ENCODE measurements around the gene IL10RA. TPM values are rescaled to one million over a fixed set of nuclear protein-coding genes. Genes with fewer than 3 reads are reported as not detected.
A peak's percentile ranks its signal among the peaks of the same experiment; 100 is the strongest.

Gene IL10RA
- total and polyA plus RNA-seq, 9 of the 15 experiments (the other 6 are each of a cell fraction or from before 2014, with no cell fraction given) = 0.17 to 17.3 (median 2.9) TPM

DNA sequence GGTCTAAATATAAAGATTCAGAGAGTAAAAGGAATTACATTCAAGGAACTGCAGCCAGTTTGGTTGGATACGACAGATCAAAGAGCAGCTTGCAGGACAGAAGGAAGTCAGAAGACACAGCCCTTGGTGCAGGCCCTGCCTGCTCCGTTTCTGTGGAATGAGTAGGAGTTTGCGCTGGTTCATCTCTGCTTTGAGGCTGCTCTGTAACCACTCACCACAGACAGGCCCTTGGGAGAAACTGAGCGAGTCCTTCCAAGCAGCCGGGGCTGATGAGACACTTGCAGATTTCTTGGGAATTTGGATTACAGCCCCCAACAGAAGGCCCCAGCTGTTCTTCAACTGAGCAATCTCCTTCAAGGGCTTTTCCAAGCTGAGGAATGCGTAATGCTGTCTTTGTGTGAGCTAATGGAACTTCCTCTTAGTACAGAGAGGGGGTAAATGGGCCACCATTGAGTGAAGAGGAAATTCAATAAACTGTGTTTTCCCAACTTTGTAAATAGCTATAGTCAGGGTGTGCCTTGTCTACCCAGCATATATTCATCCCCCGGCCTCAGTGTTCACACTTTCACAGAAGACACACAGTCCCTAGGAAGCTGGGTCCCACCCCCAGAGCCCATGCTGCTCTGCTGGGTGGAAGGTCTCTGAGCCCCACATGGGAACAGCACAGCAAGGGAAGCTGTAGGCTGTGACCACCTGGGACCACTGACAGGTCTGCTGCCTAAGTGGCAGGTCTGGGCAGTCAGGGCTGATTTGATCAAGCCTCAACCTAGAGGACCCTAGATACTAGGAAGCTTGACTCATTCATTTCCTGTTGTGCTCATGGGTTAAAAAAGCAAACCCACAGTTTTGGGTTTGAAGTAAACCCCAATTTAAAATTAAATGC, 16.6 kb downstream of the IL10RA start (continued):
- TF ChIP-seq, protein P1, sequence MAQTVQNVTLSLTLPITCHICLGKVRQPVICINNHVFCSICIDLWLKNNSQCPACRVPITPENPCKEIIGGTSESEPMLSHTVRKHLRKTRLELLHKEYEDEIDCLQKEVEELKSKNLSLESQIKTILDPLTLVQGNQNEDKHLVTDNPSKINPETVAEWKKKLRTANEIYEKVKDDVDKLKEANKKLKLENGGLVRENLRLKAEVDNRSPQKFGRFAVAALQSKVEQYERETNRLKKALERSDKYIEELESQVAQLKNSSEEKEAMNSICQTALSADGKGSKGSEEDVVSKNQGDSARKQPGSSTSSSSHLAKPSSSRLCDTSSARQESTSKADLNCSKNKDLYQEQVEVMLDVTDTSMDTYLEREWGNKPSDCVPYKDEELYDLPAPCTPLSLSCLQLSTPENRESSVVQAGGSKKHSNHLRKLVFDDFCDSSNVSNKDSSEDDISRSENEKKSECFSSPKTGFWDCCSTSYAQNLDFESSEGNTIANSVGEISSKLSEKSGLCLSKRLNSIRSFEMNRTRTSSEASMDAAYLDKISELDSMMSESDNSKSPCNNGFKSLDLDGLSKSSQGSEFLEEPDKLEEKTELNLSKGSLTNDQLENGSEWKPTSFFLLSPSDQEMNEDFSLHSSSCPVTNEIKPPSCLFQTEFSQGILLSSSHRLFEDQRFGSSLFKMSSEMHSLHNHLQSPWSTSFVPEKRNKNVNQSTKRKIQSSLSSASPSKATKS (CRISPR knock-in tag; IDR thresholded peaks at IDR 0.05) = 0 out of 2 replicates have a peak, but pooled peaks have one; percentile 4
- TF ChIP-seq KAT7 (CRISPR knock-in tag; IDR thresholded peaks at IDR 0.05; ENCODE audit: borderline replicate concordance) (no peak), MTA2 (IDR thresholded peaks at IDR 0.05; ENCODE audit: low read depth) (no peak), TEAD1 (CRISPR knock-in tag; IDR thresholded peaks at IDR 0.05) (no peak; a peak in 1 of 4 replicates), ZNF212 (CRISPR knock-in tag; IDR thresholded peaks at IDR 0.05) (no peak), ZFP1 (CRISPR knock-in tag; IDR thresholded peaks at IDR 0.05) (no peak), ELF4 (CRISPR knock-in tag; IDR thresholded peaks at IDR 0.05) (no peak), POU5F1 (IDR thresholded peaks at IDR 0.05; ENCODE audit: borderline replicate concordance, low read depth, low read length, partially characterized antibody) (no peak), CAMTA2 (CRISPR knock-in tag; conservative IDR thresholded peaks at IDR 0.05) (no peak), U2AF1 (optimal IDR thresholded peaks at IDR 0.05; ENCODE audit: low read depth, low read length) (no peak), NR2C2 (CRISPR knock-in tag; IDR thresholded peaks at IDR 0.05) (no peak), NR2C2 (tag; IDR thresholded peaks at IDR 0.05) (peak; percentile 48; the same call in 1 of the 2 replicates), SMC3 (conservative IDR thresholded peaks at IDR 0.05; ENCODE audit: insufficient read depth, low read depth, low read length) (no peak), U2AF2 (optimal IDR thresholded peaks at IDR 0.05; ENCODE audit: low read depth, low read length) (no peak), ZNF143 (CRISPR knock-in tag; IDR thresholded peaks at IDR 0.05) (no peak), CEBPB (tag; IDR thresholded peaks at IDR 0.05) (no peak), ZNF717 (CRISPR knock-in tag; IDR thresholded peaks at IDR 0.05) (no peak), NR2F6 (CRISPR knock-in tag; IDR thresholded peaks at IDR 0.05) (no peak)
- TF ChIP-seq, protein P2, sequence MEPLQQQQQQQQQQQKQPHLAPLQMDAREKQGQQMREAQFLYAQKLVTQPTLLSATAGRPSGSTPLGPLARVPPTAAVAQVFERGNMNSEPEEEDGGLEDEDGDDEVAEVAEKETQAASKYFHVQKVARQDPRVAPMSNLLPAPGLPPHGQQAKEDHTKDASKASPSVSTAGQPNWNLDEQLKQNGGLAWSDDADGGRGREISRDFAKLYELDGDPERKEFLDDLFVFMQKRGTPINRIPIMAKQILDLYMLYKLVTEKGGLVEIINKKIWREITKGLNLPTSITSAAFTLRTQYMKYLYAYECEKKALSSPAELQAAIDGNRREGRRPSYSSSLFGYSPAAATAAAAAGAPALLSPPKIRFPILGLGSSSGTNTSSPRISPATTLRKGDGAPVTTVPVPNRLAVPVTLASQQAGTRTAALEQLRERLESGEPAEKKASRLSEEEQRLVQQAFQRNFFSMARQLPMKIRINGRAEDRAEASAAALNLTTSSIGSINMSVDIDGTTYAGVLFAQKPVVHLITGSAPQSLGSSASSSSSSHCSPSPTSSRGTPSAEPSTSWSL (CRISPR knock-in tag; IDR thresholded peaks at IDR 0.05; ENCODE audit: borderline replicate concordance) = no peak
- TF ChIP-seq, protein P3, sequence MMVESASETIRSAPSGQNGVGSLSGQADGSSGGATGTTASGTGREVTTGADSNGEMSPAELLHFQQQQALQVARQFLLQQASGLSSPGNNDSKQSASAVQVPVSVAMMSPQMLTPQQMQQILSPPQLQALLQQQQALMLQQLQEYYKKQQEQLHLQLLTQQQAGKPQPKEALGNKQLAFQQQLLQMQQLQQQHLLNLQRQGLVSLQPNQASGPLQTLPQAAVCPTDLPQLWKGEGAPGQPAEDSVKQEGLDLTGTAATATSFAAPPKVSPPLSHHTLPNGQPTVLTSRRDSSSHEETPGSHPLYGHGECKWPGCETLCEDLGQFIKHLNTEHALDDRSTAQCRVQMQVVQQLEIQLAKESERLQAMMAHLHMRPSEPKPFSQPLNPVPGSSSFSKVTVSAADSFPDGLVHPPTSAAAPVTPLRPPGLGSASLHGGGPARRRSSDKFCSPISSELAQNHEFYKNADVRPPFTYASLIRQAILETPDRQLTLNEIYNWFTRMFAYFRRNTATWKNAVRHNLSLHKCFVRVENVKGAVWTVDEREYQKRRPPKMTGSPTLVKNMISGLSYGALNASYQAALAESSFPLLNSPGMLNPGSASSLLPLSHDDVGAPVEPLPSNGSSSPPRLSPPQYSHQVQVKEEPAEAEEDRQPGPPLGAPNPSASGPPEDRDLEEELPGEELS (CRISPR knock-in tag; IDR thresholded peaks at IDR 0.05; ENCODE audit: borderline replicate concordance) = no peak
- TF ChIP-seq, protein P4, sequence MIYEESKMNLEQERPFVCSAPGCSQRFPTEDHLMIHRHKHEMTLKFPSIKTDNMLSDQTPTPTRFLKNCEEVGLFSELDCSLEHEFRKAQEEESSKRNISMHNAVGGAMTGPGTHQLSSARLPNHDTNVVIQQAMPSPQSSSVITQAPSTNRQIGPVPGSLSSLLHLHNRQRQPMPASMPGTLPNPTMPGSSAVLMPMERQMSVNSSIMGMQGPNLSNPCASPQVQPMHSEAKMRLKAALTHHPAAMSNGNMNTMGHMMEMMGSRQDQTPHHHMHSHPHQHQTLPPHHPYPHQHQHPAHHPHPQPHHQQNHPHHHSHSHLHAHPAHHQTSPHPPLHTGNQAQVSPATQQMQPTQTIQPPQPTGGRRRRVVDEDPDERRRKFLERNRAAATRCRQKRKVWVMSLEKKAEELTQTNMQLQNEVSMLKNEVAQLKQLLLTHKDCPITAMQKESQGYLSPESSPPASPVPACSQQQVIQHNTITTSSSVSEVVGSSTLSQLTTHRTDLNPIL (CRISPR knock-in tag; IDR thresholded peaks at IDR 0.05) = no peak
